NT2/D1 (cell line): ENCODE results near the gene OSMR.

Experiments
- DNase-seq: peaks from one replicate; pipeline ENCODE4 v3.0.0-alpha.2; 2011; ENCODE audit warnings: low read depth, low spot score
- H3K27me3 ChIP-seq: 2 replicates; pipeline ENCODE4 v1.6.0; 2011; ENCODE audit warnings: mild to moderate bottlenecking; ENCODE audit not compliant: insufficient read length, insufficient read depth
- H3K36me3 ChIP-seq: 2 replicates; pipeline ENCODE4 v1.6.1; 2011; ENCODE audit warnings: mild to moderate bottlenecking, low read length, mixed read lengths; ENCODE audit not compliant: insufficient read depth, insufficient read length
- H3K4me1 ChIP-seq: 2 replicates; pipeline ENCODE4 v1.5.1; 2011; ENCODE audit not compliant: insufficient read depth, insufficient read length
- H3K4me3 ChIP-seq: 2 replicates; pipeline ENCODE4 v1.5.1; 2011; ENCODE audit warnings: low read depth; ENCODE audit not compliant: insufficient read length
- H3K9ac ChIP-seq: 2 replicates; pipeline ENCODE4 v1.6.0; 2011; ENCODE audit warnings: low read depth; ENCODE audit not compliant: insufficient read length
- H3K9me3 ChIP-seq: 2 replicates; pipeline ENCODE4 v1.5.1; 2011; ENCODE audit warnings: mild to moderate bottlenecking, low read length; ENCODE audit not compliant: insufficient read depth
- SUZ12 ChIP-seq: IDR thresholded peaks from 2 replicates; pipeline ENCODE4 v1.6.1; 2011; ENCODE audit not compliant: insufficient read length, insufficient read depth; ENCODE audit errors: extremely low read depth
- YY1 ChIP-seq: IDR thresholded peaks from 2 replicates; pipeline ENCODE4 v1.6.1; 2011; ENCODE audit not compliant: insufficient read length, insufficient read depth
- ZNF274 ChIP-seq: IDR thresholded peaks from 2 replicates; pipeline ENCODE4 v1.6.1; 2011; ENCODE audit warnings: mild to moderate bottlenecking, low read depth, low read length

Gene OSMR

GRCh38 chr5:38866362-38867031 lies 20.7 kb downstream of the OSMR start:
- Histone ChIP-seq H3K4me1 (no peaks in the 10 kb centered on the region), H3K36me3 (no peaks in the 10 kb centered on the region), H3K27me3 (no peaks in the 10 kb centered on the region), H3K9ac (no peak overlapping the region), H3K9me3 (peaks cover 8% of the 10 kb centered on the region), H3K4me3 (no peak overlapping the region)
- DNase-seq = no peak
- no peak for TF ChIP-seq ZNF274

- Histone ChIP-seq H3K4me3 (no peak overlapping the region), H3K27me3 (no peaks in the 10 kb centered on the region), H3K9ac (no peak overlapping the region), H3K9me3 (peaks cover 8% of the 10 kb centered on the region), H3K36me3 (no peaks in the 10 kb centered on the region), H3K4me1 (no peaks in the 10 kb centered on the region)
- TF ChIP-seq YY1 = no peak
- TF ChIP-seq SUZ12 = no peak
- no peak for TF ChIP-seq ZNF274
- no peak for DNase-seq
These were observed 21.2 kb downstream of the OSMR start for GRCh38 chr5:38867032-38867398.

GRCh38 chr5:38867416-38867815 lies 21.6 kb downstream of the OSMR start:
- H3K4me3 ChIP-seq = no peak overlapping the region
- no peak for DNase-seq

GRCh38 chr5:38870595-38870994 lies 24.8 kb downstream of the OSMR start:
- Histone ChIP-seq H3K4me3 (no peak overlapping the region), H3K4me1 (no peaks in the 10 kb centered on the region), H3K9ac (no peak overlapping the region), H3K27me3 (no peaks in the 10 kb centered on the region), H3K36me3 (no peaks in the 10 kb centered on the region), H3K9me3 (no peaks in the 10 kb centered on the region)
- TF ChIP-seq ZNF274 (no peak), YY1 (no peak), SUZ12 (no peak)
- DNase-seq = no peak

More at GRCh38 chr5:38867416-38867815, 21.6 kb downstream of the OSMR start:
- no peak overlapping the region for H3K9ac ChIP-seq
- H3K36me3 ChIP-seq = no peaks in the 10 kb centered on the region
- H3K4me1 ChIP-seq = no peaks in the 10 kb centered on the region
- H3K9me3 ChIP-seq = peaks cover 8% of the 10 kb centered on the region
- TF ChIP-seq ZNF274 = no peak
- TF ChIP-seq YY1 = no peak
- no peak for TF ChIP-seq SUZ12
- no peaks in the 10 kb centered on the region for H3K27me3 ChIP-seq

GRCh38 chr5:38871058-38871605 lies 25.3 kb downstream of the OSMR start:
- Histone ChIP-seq H3K9me3 (no peaks in the 10 kb centered on the region), H3K9ac (no peak overlapping the region), H3K27me3 (no peaks in the 10 kb centered on the region), H3K36me3 (no peaks in the 10 kb centered on the region), H3K4me1 (no peaks in the 10 kb centered on the region), H3K4me3 (no peak overlapping the region)
- DNase-seq = no peak
- TF ChIP-seq ZNF274 (no peak), SUZ12 (no peak), YY1 (no peak)

- TF ChIP-seq ZNF274 = no peak
- no peaks in the 10 kb centered on the region for H3K9me3 ChIP-seq
- peaks cover under 1% of the 10 kb centered on the region for H3K36me3 ChIP-seq
- H3K9ac ChIP-seq = no peak overlapping the region
- no peak overlapping the region for H3K4me3 ChIP-seq
- DNase-seq = no peak
- no peaks in the 10 kb centered on the region for H3K4me1 ChIP-seq
- H3K27me3 ChIP-seq = no peaks in the 10 kb centered on the region
These were observed 26.2 kb downstream of the OSMR start for GRCh38 chr5:38871790-38872551.

GRCh38 chr5:38872826-38873225 lies 27.0 kb downstream of the OSMR start:
- Histone ChIP-seq H3K27me3 (no peaks in the 10 kb centered on the region), H3K4me3 (no peak overlapping the region), H3K9me3 (no peaks in the 10 kb centered on the region), H3K36me3 (peaks cover 4% of the 10 kb centered on the region), H3K9ac (no peak overlapping the region), H3K4me1 (no peaks in the 10 kb centered on the region)
- no peak for DNase-seq
- TF ChIP-seq YY1 (no peak), ZNF274 (no peak), SUZ12 (no peak)
